T-helper 2 cell treated with Interferon-gamma antibody and Interleukin-4, amounts not matched to agents 5 μg/mL and 100 μg/mL, for 36 hours (primary cell): ENCODE measurements around the gene ZEB2.

ENCODE experiments used
- DNase-seq: peaks from one replicate; pipeline ENCODE4 v3.0.0; 2021; ENCODE audit warnings: low spot score
- H3K27ac Mint-ChIP-seq: one replicate; pipeline ENCODE4 v1.8.0; 2021; ENCODE audit warnings: mild to moderate bottlenecking, mixed read lengths
- H3K27me3 Mint-ChIP-seq: one replicate; pipeline ENCODE4 v1.8.0; 2021; ENCODE audit warnings: low read depth, mixed read lengths
- H3K36me3 Mint-ChIP-seq: one replicate; pipeline ENCODE4 v1.8.0; 2021; ENCODE audit warnings: low read depth, mixed read lengths
- H3K4me1 Mint-ChIP-seq: one replicate; pipeline ENCODE4 v1.8.0; 2021; ENCODE audit warnings: low read depth, mixed read lengths
- H3K4me3 Mint-ChIP-seq: one replicate; pipeline ENCODE4 v1.8.0; 2022; ENCODE audit warnings: mild to moderate bottlenecking, moderate library complexity, mixed read lengths
- H3K9me3 Mint-ChIP-seq: one replicate; pipeline ENCODE4 v1.8.0; 2021; ENCODE audit warnings: mixed read lengths

The ZEB2 gene

GRCh38 chr2:144546933-144547332, 27.0 kb upstream of the ZEB2 start:
- no peak for DNase-seq
- Mint-ChIP-seq H3K36me3 (no peaks in the 10 kb centered on the region), H3K27ac (no peak overlapping the region), H3K4me1 (peaks cover 9% of the 10 kb centered on the region), H3K9me3 (no peaks in the 10 kb centered on the region), H3K4me3 (no peak overlapping the region), H3K27me3 (peaks cover 24% of the 10 kb centered on the region)

GRCh38 chr2:144545787-144546186, 25.9 kb upstream of the ZEB2 start:
- Mint-ChIP-seq H3K4me1 (peaks cover 9% of the 10 kb centered on the region), H3K9me3 (no peaks in the 10 kb centered on the region), H3K4me3 (no peak overlapping the region), H3K27ac (no peak overlapping the region), H3K27me3 (peaks cover 28% of the 10 kb centered on the region), H3K36me3 (no peaks in the 10 kb centered on the region)
- DNase-seq = no peak

GRCh38 chr2:144544053-144544452, 24.1 kb upstream of the ZEB2 start:
- no peaks in the 10 kb centered on the region for H3K36me3 Mint-ChIP-seq
- no peak overlapping the region for H3K4me3 Mint-ChIP-seq
- H3K4me1 Mint-ChIP-seq = peaks cover 9% of the 10 kb centered on the region
- no peak for DNase-seq
- no peaks in the 10 kb centered on the region for H3K9me3 Mint-ChIP-seq
- H3K27ac Mint-ChIP-seq = no peak overlapping the region
- peaks cover 28% of the 10 kb centered on the region for H3K27me3 Mint-ChIP-seq

GRCh38 chr2:144541396-144541795, 21.5 kb upstream of the ZEB2 start:
- no peaks in the 10 kb centered on the region for H3K36me3 Mint-ChIP-seq
- H3K4me1 Mint-ChIP-seq = peaks cover 1% of the 10 kb centered on the region
- peaks cover 22% of the 10 kb centered on the region for H3K27me3 Mint-ChIP-seq
- no peak for DNase-seq
- H3K9me3 Mint-ChIP-seq = no peaks in the 10 kb centered on the region
- H3K27ac Mint-ChIP-seq = no peak overlapping the region
- H3K4me3 Mint-ChIP-seq = no peak overlapping the region

GRCh38 chr2:144539289-144539782, 19.4 kb upstream of the ZEB2 start:
- H3K27ac Mint-ChIP-seq = no peak overlapping the region
- H3K4me1 Mint-ChIP-seq = peaks cover 1% of the 10 kb centered on the region
- no peak for DNase-seq
- peaks cover 33% of the 10 kb centered on the region for H3K27me3 Mint-ChIP-seq
- no peak overlapping the region for H3K4me3 Mint-ChIP-seq
- no peaks in the 10 kb centered on the region for H3K9me3 Mint-ChIP-seq
- H3K36me3 Mint-ChIP-seq = no peaks in the 10 kb centered on the region

GRCh38 chr2:144535300-144535699, 15.4 kb upstream of the ZEB2 start:
- peaks cover 53% of the 10 kb centered on the region for H3K27me3 Mint-ChIP-seq
- DNase-seq = no peak

GRCh38 chr2:144533221-144533620, 13.3 kb upstream of the ZEB2 start:
- DNase-seq = no peak
- H3K4me1 Mint-ChIP-seq = no peaks in the 10 kb centered on the region

More at GRCh38 chr2:144535300-144535699, 15.4 kb upstream of the ZEB2 start:
- Mint-ChIP-seq H3K4me1 (no peaks in the 10 kb centered on the region), H3K4me3 (no peak overlapping the region), H3K27ac (no peak overlapping the region), H3K9me3 (no peaks in the 10 kb centered on the region), H3K36me3 (no peaks in the 10 kb centered on the region)

GRCh38 chr2:144530596-144530995, 10.7 kb upstream of the ZEB2 start:
- DNase-seq = no peak
- no peaks in the 10 kb centered on the region for H3K9me3 Mint-ChIP-seq
- H3K4me1 Mint-ChIP-seq = no peaks in the 10 kb centered on the region
- peaks cover 79% of the 10 kb centered on the region for H3K27me3 Mint-ChIP-seq
- H3K27ac Mint-ChIP-seq = no peak overlapping the region
- no peak overlapping the region for H3K4me3 Mint-ChIP-seq
- no peaks in the 10 kb centered on the region for H3K36me3 Mint-ChIP-seq

More at GRCh38 chr2:144533221-144533620, 13.3 kb upstream of the ZEB2 start:
- Mint-ChIP-seq H3K9me3 (no peaks in the 10 kb centered on the region), H3K27me3 (peaks cover 63% of the 10 kb centered on the region), H3K36me3 (no peaks in the 10 kb centered on the region), H3K4me3 (no peak overlapping the region), H3K27ac (no peak overlapping the region)

GRCh38 chr2:144529841-144530240, 9.9 kb upstream of the ZEB2 start:
- Mint-ChIP-seq H3K9me3 (no peaks in the 10 kb centered on the region), H3K36me3 (no peaks in the 10 kb centered on the region), H3K27ac (no peak overlapping the region), H3K4me1 (no peaks in the 10 kb centered on the region), H3K4me3 (no peak overlapping the region), H3K27me3 (peaks cover 78% of the 10 kb centered on the region)
- no peak for DNase-seq

- Mint-ChIP-seq H3K36me3 (no peaks in the 10 kb centered on the region), H3K9me3 (no peaks in the 10 kb centered on the region), H3K4me3 (no peak overlapping the region), H3K4me1 (peaks cover 9% of the 10 kb centered on the region), H3K27ac (no peak overlapping the region), H3K27me3 (peaks cover 74% of the 10 kb centered on the region)
- no peak for DNase-seq
Observed at GRCh38 chr2:144528108-144528507, 8.2 kb upstream of the ZEB2 start.

GRCh38 chr2:144526831-144527230, 6.9 kb upstream of the ZEB2 start:
- Mint-ChIP-seq H3K27me3 (peaks cover 74% of the 10 kb centered on the region), H3K27ac (no peak overlapping the region), H3K4me3 (no peak overlapping the region), H3K36me3 (no peaks in the 10 kb centered on the region), H3K4me1 (peaks cover 18% of the 10 kb centered on the region), H3K9me3 (no peaks in the 10 kb centered on the region)
- DNase-seq = no peak

- peak overlapping the region; percentile 86 for H3K4me3 Mint-ChIP-seq
- peaks cover 18% of the 10 kb centered on the region for H3K4me1 Mint-ChIP-seq
- H3K27ac Mint-ChIP-seq = peak overlapping the region; percentile 33
- peaks cover 71% of the 10 kb centered on the region for H3K27me3 Mint-ChIP-seq
- no peaks in the 10 kb centered on the region for H3K36me3 Mint-ChIP-seq
- H3K9me3 Mint-ChIP-seq = no peaks in the 10 kb centered on the region
- DNase-seq = no peak
Observed at GRCh38 chr2:144524118-144525009, 4.4 kb upstream of the ZEB2 start.

GRCh38 chr2:144523596-144524117, 3.7 kb upstream of the ZEB2 start:
- H3K4me3 Mint-ChIP-seq = peak overlapping the region; percentile 86
- H3K9me3 Mint-ChIP-seq = no peaks in the 10 kb centered on the region
- no peaks in the 10 kb centered on the region for H3K36me3 Mint-ChIP-seq
- no peak for DNase-seq
- peaks cover 69% of the 10 kb centered on the region for H3K27me3 Mint-ChIP-seq
- no peak overlapping the region for H3K27ac Mint-ChIP-seq
- peaks cover 18% of the 10 kb centered on the region for H3K4me1 Mint-ChIP-seq

- peaks cover 18% of the 10 kb centered on the region for H3K4me1 Mint-ChIP-seq
- DNase-seq = no peak
- no peaks in the 10 kb centered on the region for H3K36me3 Mint-ChIP-seq
- peak overlapping the region; percentile 86 for H3K4me3 Mint-ChIP-seq
- H3K9me3 Mint-ChIP-seq = no peaks in the 10 kb centered on the region
- peaks cover 65% of the 10 kb centered on the region for H3K27me3 Mint-ChIP-seq
- no peak overlapping the region for H3K27ac Mint-ChIP-seq
Observed at GRCh38 chr2:144522897-144523595, 3.1 kb upstream of the ZEB2 start.
